Activated T-cell treated with anti-CD3 and anti-CD28 coated beads, Interleukin-2, amount 50 U/mL, for 4 hours (primary cell): ENCODE measurements around the gene NR1D1. TPM values are rescaled to one million over a fixed set of nuclear protein-coding genes. Genes with fewer than 3 reads are reported as not detected.
A peak's percentile ranks its signal among the peaks of the same experiment; 100 is the strongest.
"Not testable (repeated sequence)": the region's sequence is repeated elsewhere in the genome, so short reads cannot be mapped to it uniquely, and the experiment has no call there.

Experiments used
- ATAC-seq, 2 donors: fragments of 200-7000 bp; cut with Tn5 transposase; one replicate each; pipeline ENCODE4 v1.10.0; 2021
- DNase-seq: peaks from one replicate; pipeline ENCODE4 v3.0.0-alpha.2; 2020
- H3K27me3 Mint-ChIP-seq: one replicate; pipeline ENCODE4 v1.8.0; 2021; ENCODE audit warnings: low read depth, mixed read lengths
- H3K36me3 Mint-ChIP-seq: one replicate; pipeline ENCODE4 v1.8.0; 2022; ENCODE audit warnings: mixed read lengths; ENCODE audit not compliant: insufficient read depth
- H3K4me1 Mint-ChIP-seq: one replicate; pipeline ENCODE4 v1.8.0; 2021; ENCODE audit warnings: low read depth, mixed read lengths
- H3K4me3 Mint-ChIP-seq: one replicate; pipeline ENCODE4 v1.8.0; 2021; ENCODE audit warnings: mild to moderate bottlenecking, moderate library complexity, mixed read lengths
- H3K9me3 Mint-ChIP-seq: one replicate; pipeline ENCODE4 v1.8.0; 2021; ENCODE audit warnings: mixed read lengths
- total RNA-seq, 3 donors: library from RNA; stranded (reverse); gene quantifications; one replicate each; pipeline ENCODE4 v1.2.1, GENCODE V29; 2021

NR1D1 gene
- 10 to 100 TPM; 12.6 to 16.0 (median 13.7) TPM for total RNA-seq

- no peak for ATAC-seq
- Mint-ChIP-seq H3K9me3 (no peaks in the 10 kb centered on the region), H3K27me3 (no peaks in the 10 kb centered on the region), H3K4me3 (peak within 1 kb of the TSS; percentile 91), H3K36me3 (peaks cover 20% of the 10 kb centered on the region), H3K4me1 (peaks cover 91% of the 10 kb centered on the region)
- DNase-seq = no peak
Observed at GRCh38 chr17:40100419-40100668, at the start of gene NR1D1. NR1D1 (minus strand) TSS chr17:40100589; CDS start chr17:40100094, 495 bp downstream.

GRCh38 chr17:40148527-40148926 lies 48.1 kb upstream of the NR1D1 start:
- no peak for DNase-seq
- Mint-ChIP-seq H3K9me3 (no peaks in the 10 kb centered on the region), H3K4me3 (no peak overlapping the region), H3K36me3 (peaks cover 41% of the 10 kb centered on the region), H3K27me3 (no peaks in the 10 kb centered on the region), H3K4me1 (peaks cover 55% of the 10 kb centered on the region)
- ATAC-seq = no peak

- Mint-ChIP-seq H3K27me3 (no peaks in the 10 kb centered on the region), H3K4me1 (peaks cover 57% of the 10 kb centered on the region), H3K36me3 (peaks cover 39% of the 10 kb centered on the region), H3K9me3 (no peaks in the 10 kb centered on the region), H3K4me3 (no peak overlapping the region)
- ATAC-seq = no peak
- no peak for DNase-seq
Observed at GRCh38 chr17:40145476-40145875, 45.1 kb upstream of the NR1D1 start.

- not testable (repeated sequence) for H3K27me3 Mint-ChIP-seq, ATAC-seq, H3K4me3 Mint-ChIP-seq, H3K9me3 Mint-ChIP-seq, DNase-seq
- Mint-ChIP-seq H3K36me3 (peaks cover 25% of the 10 kb centered on the region), H3K4me1 (peaks cover 45% of the 10 kb centered on the region)
Observed at GRCh38 chr17:40143166-40143565, 42.8 kb upstream of the NR1D1 start.

- ATAC-seq = no peak
Observed at GRCh38 chr17:40139566-40140058, 39.2 kb upstream of the NR1D1 start.

GRCh38 chr17:40135817-40136216 lies 35.4 kb upstream of the NR1D1 start:
- ATAC-seq (no peak), DNase-seq (no peak)
- no peaks in the 10 kb centered on the region for H3K9me3 Mint-ChIP-seq
- H3K4me3 Mint-ChIP-seq = no peak overlapping the region
- H3K27me3 Mint-ChIP-seq = no peaks in the 10 kb centered on the region
- H3K4me1 Mint-ChIP-seq = peaks cover 15% of the 10 kb centered on the region
- peaks cover 36% of the 10 kb centered on the region for H3K36me3 Mint-ChIP-seq

More at GRCh38 chr17:40139566-40140058, 39.2 kb upstream of the NR1D1 start:
- peaks cover 31% of the 10 kb centered on the region for H3K4me1 Mint-ChIP-seq
- H3K4me3 Mint-ChIP-seq = peak overlapping the region; percentile 86
- H3K27me3 Mint-ChIP-seq = no peaks in the 10 kb centered on the region
- no peak for DNase-seq
- H3K36me3 Mint-ChIP-seq = peaks cover 21% of the 10 kb centered on the region
- no peaks in the 10 kb centered on the region for H3K9me3 Mint-ChIP-seq

GRCh38 chr17:40134184-40134583 lies 33.8 kb upstream of the NR1D1 start:
- Mint-ChIP-seq H3K4me3 (no peak overlapping the region), H3K36me3 (peaks cover 51% of the 10 kb centered on the region), H3K4me1 (peaks cover 9% of the 10 kb centered on the region), H3K27me3 (no peaks in the 10 kb centered on the region), H3K9me3 (no peaks in the 10 kb centered on the region)
- ATAC-seq = no peak
- no peak for DNase-seq

- H3K4me1 Mint-ChIP-seq = peaks cover 10% of the 10 kb centered on the region
- ATAC-seq = no peak
Observed at GRCh38 chr17:40130352-40131042, 30.1 kb upstream of the NR1D1 start.

GRCh38 chr17:40129498-40129897 lies 29.1 kb upstream of the NR1D1 start:
- H3K4me3 Mint-ChIP-seq = no peak overlapping the region
- H3K36me3 Mint-ChIP-seq = peaks cover 53% of the 10 kb centered on the region
- H3K9me3 Mint-ChIP-seq = no peaks in the 10 kb centered on the region
- ATAC-seq (no peak), DNase-seq (no peak)
- no peaks in the 10 kb centered on the region for H3K27me3 Mint-ChIP-seq
- H3K4me1 Mint-ChIP-seq = peaks cover 16% of the 10 kb centered on the region

More at GRCh38 chr17:40130352-40131042, 30.1 kb upstream of the NR1D1 start:
- no peaks in the 10 kb centered on the region for H3K27me3 Mint-ChIP-seq
- no peak overlapping the region for H3K4me3 Mint-ChIP-seq
- DNase-seq = no peak
- peaks cover 54% of the 10 kb centered on the region for H3K36me3 Mint-ChIP-seq
- H3K9me3 Mint-ChIP-seq = no peaks in the 10 kb centered on the region

GRCh38 chr17:40124279-40125141 lies 24.1 kb upstream of the NR1D1 start:
- no peak for DNase-seq
- Mint-ChIP-seq H3K9me3 (no peaks in the 10 kb centered on the region), H3K4me3 (peak overlapping the region; percentile 90), H3K27me3 (no peaks in the 10 kb centered on the region), H3K36me3 (peaks cover 17% of the 10 kb centered on the region), H3K4me1 (peaks cover 37% of the 10 kb centered on the region)
- ATAC-seq = no peak

GRCh38 chr17:40123811-40124114 lies 23.4 kb upstream of the NR1D1 start:
- Mint-ChIP-seq H3K27me3 (no peaks in the 10 kb centered on the region), H3K4me1 (peaks cover 37% of the 10 kb centered on the region), H3K4me3 (peak overlapping the region; percentile 90), H3K9me3 (no peaks in the 10 kb centered on the region), H3K36me3 (peaks cover 12% of the 10 kb centered on the region)
- no peak for DNase-seq
- no peak for ATAC-seq

- Mint-ChIP-seq H3K4me3 (peak overlapping the region; percentile 90), H3K9me3 (no peaks in the 10 kb centered on the region), H3K27me3 (no peaks in the 10 kb centered on the region), H3K36me3 (peaks cover 12% of the 10 kb centered on the region), H3K4me1 (peaks cover 37% of the 10 kb centered on the region)
- DNase-seq = peak; percentile 46
- ATAC-seq = peak; percentile 21 to 27
Observed at GRCh38 chr17:40122999-40123810, 22.8 kb upstream of the NR1D1 start.

GRCh38 chr17:40122136-40122998 lies 22.0 kb upstream of the NR1D1 start:
- H3K9me3 Mint-ChIP-seq = no peaks in the 10 kb centered on the region
- H3K4me3 Mint-ChIP-seq = peak overlapping the region; percentile 78
- peaks cover 37% of the 10 kb centered on the region for H3K4me1 Mint-ChIP-seq
- peaks cover 8% of the 10 kb centered on the region for H3K36me3 Mint-ChIP-seq
- peak; percentile 31 to 47 for ATAC-seq
- DNase-seq = peak; percentile 47
- H3K27me3 Mint-ChIP-seq = no peaks in the 10 kb centered on the region
